Measurements from ENCODE around the gene CXCL17.
"Not testable (repeated sequence)": the region's sequence is repeated elsewhere in the genome, so short reads cannot be mapped to it uniquely, and the experiment has no call there.

Gene CXCL17

GRCh38 chr19:42442833-42443232 lies at the start of gene CXCL17:
CXCL17 (minus strand) TSS chr19:42442946; CDS start chr19:42442832, 114 bp downstream.
- no peak for DNase-seq

GRCh38 chr19:42488783-42489521 lies 46.2 kb upstream of the CXCL17 start:
- no peak for DNase-seq

GRCh38 chr19:42487798-42488178 lies 45.0 kb upstream of the CXCL17 start:
- no peak for DNase-seq

GRCh38 chr19:42487032-42487797 lies 44.5 kb upstream of the CXCL17 start:
- DNase-seq, result no peak

- DNase-seq, result not testable (repeated sequence)
Measured at GRCh38 chr19:42485036-42485435, 42.3 kb upstream of the CXCL17 start.

- peak; percentile 19 for DNase-seq
Measured at GRCh38 chr19:42480335-42481095, 37.8 kb upstream of the CXCL17 start.

GRCh38 chr19:42479736-42480135 lies 37.0 kb upstream of the CXCL17 start:
- DNase-seq, result no peak

- DNase-seq, result no peak
Measured at GRCh38 chr19:42478765-42479311, 36.1 kb upstream of the CXCL17 start.

- no peak for DNase-seq
Measured at GRCh38 chr19:42477933-42478332, 35.2 kb upstream of the CXCL17 start.

GRCh38 chr19:42477117-42477516 lies 34.4 kb upstream of the CXCL17 start:
- no peak for DNase-seq

- DNase-seq, result no peak
Measured at GRCh38 chr19:42475366-42475765, 32.6 kb upstream of the CXCL17 start.

- no peak for DNase-seq
Measured at GRCh38 chr19:42474743-42475142, 32.0 kb upstream of the CXCL17 start.

GRCh38 chr19:42473686-42474085 lies 30.9 kb upstream of the CXCL17 start:
- no peak for DNase-seq

- DNase-seq, result no peak
Measured at GRCh38 chr19:42472402-42473147, 29.8 kb upstream of the CXCL17 start.

- no peak for DNase-seq
Measured at GRCh38 chr19:42471554-42472249, 29.0 kb upstream of the CXCL17 start.

GRCh38 chr19:42469311-42470235 lies 26.8 kb upstream of the CXCL17 start:
- DNase-seq, result no peak

- no peak for DNase-seq
Measured at GRCh38 chr19:42468273-42468796, 25.6 kb upstream of the CXCL17 start.

- no peak for DNase-seq
Measured at GRCh38 chr19:42467183-42467760, 24.5 kb upstream of the CXCL17 start.

GRCh38 chr19:42466521-42467182 lies 23.9 kb upstream of the CXCL17 start:
- DNase-seq, result no peak

Measured in CD4-positive, alpha-beta T cell treated with Interleukin-4 for 4 hours (primary cell).